ENCODE data around the gene IQCE. TPM values are rescaled to one million over a fixed set of nuclear protein-coding genes. Genes with fewer than 3 reads are reported as not detected.

Gene IQCE
- 10.2 TPM for polyA plus RNA-seq (2013, experiment 1 of 2)
- polyA plus RNA-seq (2013, experiment 2 of 2), result 10.0 TPM

DNA sequence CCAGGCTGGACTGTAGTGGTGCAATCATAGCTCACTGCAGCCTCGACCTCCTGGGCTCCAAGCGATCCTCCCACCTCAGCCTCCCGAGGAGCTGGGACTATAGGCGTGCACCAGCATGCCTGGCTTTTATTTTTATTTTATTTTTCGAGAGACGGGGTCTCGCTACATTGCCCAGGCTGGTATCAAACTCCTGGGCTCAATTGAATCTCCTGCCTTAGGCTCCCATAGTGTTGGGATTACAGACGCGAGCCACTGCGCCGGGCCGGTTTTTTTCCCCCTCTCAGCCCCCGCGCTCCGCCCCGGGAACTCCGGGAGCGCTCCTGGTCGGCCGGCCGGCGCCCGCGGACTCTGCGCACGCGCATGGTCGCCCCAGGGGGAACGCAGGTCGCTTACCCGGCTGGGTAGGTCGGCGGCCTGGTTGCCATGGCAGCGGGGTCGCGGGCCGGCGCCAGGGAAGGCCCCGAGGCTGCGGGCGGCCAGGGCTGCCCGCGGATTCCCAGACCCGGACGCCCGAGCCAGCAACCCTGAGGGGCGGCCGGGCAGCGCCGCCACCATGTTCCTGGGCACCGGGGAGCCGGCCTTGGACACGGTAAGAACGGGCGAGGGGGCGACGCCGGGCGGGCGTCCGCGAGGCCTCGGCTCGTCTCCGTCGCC lies at the start of gene IQCE:
IQCE (plus strand) TSS at position 351 of the 654 bp plus-strand sequence; CDS start at position 554, 203 bp downstream.
- H3K79me1 ChIP-seq (replicated peaks; ENCODE audit: low read length, poor library complexity, severe bottlenecking), result peaks cover 14% of the 10 kb centered on the region
- H3K18ac ChIP-seq (ENCODE audit: low read depth in 1 of 2, low read length in 2 of 2), result peak within 1 kb of the TSS; percentile 8 to 95
- peak within 1 kb of the TSS; percentile 1 for H4K8ac ChIP-seq (ENCODE audit: low read length)
- WGBS, result 5% methylated on average over 48 of the region's 66 CpGs
- peak; percentile 89 for DNase-seq
- H2BK120ac ChIP-seq (ENCODE audit: low read depth, low read length), result no peak within 1 kb of the TSS
- no peak within 1 kb of the TSS for H3K23ac ChIP-seq (ENCODE audit: low read length in 2 of 2)
- peak within 1 kb of the TSS; percentile 74 for H2BK15ac ChIP-seq (ENCODE audit: low read depth, poor library complexity, severe bottlenecking)
- no peak within 1 kb of the TSS for H3K14ac ChIP-seq (ENCODE audit: low read length in 2 of 2)
- H3K9me3 ChIP-seq (ENCODE audit: control insufficient read depth, low read length), result no peaks in the 10 kb centered on the region
- peaks cover 5 to 6% of the 10 kb centered on the region in 2 experiments for H3K36me3 ChIP-seq (ENCODE audit: control insufficient read depth in 1 of 2, insufficient read depth in 2 of 2, low read depth in 1 of 2, low read length in 2 of 2)
- H3K9ac ChIP-seq (ENCODE audit: low read length), result peak within 1 kb of the TSS; percentile 90
- H3K27me3 ChIP-seq (ENCODE audit: control insufficient read depth in 1 of 2, insufficient read depth in 1 of 2, low read length in 2 of 2), result no peaks in the 10 kb centered on the region
- peaks cover 18% of the 10 kb centered on the region for H3K4me1 ChIP-seq (ENCODE audit: control insufficient read depth, insufficient read depth, low read depth, low read length)
- peak within 1 kb of the TSS; percentile 69 for H3K4me2 ChIP-seq (ENCODE audit: low read length, poor library complexity, severe bottlenecking)
- H2AK5ac ChIP-seq (ENCODE audit: low read length, severe bottlenecking), result peak within 1 kb of the TSS; percentile 39
- H4K91ac ChIP-seq (ENCODE audit: low read length), result peak within 1 kb of the TSS; percentile 64
- H3K27ac ChIP-seq (ENCODE audit: low read length, poor library complexity, severe bottlenecking), result no peak within 1 kb of the TSS
- H3K4ac ChIP-seq (ENCODE audit: low read depth in 1 of 2, low read length in 2 of 2), result peak within 1 kb of the TSS; percentile 73 to 82
- H2BK12ac ChIP-seq (ENCODE audit: low read length in 2 of 2), result peak within 1 kb of the TSS in 1 of 2 experiments; percentile 34
- H3K4me3 ChIP-seq (ENCODE audit: insufficient read depth in 1 of 2, low read depth in 1 of 2, low read length in 2 of 2), result peak within 1 kb of the TSS; percentile 92
- H2BK5ac ChIP-seq (ENCODE audit: low read depth, low read length, poor library complexity, severe bottlenecking), result peak within 1 kb of the TSS; percentile 62
- peak within 1 kb of the TSS; percentile 79 for H2AFZ ChIP-seq (ENCODE audit: low read depth, low read length)

DNA sequence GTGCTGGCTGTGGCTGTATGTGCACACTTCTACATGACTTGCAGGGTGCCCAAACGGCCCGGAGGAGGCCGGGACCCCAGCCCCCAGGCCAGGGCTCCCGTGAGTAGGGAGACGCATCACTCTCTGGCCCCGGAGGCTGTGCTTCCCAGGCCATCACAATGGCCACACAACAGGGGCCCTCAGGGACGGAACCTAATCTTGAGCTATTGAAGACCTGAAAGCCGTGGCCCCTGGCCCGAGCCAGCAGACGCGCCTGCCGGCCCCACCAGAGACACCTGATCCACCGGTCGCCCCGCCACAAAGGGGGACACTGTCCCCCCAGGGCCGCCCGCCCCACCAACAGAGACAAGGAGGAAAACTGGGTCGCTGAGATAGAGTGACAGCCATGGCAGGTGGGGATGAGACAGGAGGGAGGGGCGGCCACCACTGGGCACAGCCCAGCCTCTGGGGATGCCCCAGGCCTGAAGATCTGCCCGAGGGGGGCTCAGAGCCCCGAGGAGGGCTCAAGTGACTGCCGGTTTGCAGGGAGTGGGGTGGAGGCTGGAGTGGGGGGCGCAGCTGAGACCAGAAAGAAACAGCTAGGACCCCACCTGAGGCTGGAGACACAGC lies 49.4 kb upstream of the IQCE start:
- Histone ChIP-seq H4K91ac (ENCODE audit: low read length) (no peak overlapping the region), H3K4me1 (ENCODE audit: control insufficient read depth, insufficient read depth, low read depth, low read length) (peaks cover 67% of the 10 kb centered on the region), H3K9ac (ENCODE audit: low read length) (no peak overlapping the region), H3K14ac (ENCODE audit: low read length in 2 of 2) (no peak overlapping the region), H2BK12ac (ENCODE audit: low read length in 2 of 2) (no peak overlapping the region), H3K36me3 (ENCODE audit: control insufficient read depth in 1 of 2, insufficient read depth in 2 of 2, low read depth in 1 of 2, low read length in 2 of 2) (no peaks in the 10 kb centered on the region), H2BK15ac (ENCODE audit: low read depth, poor library complexity, severe bottlenecking) (no peak overlapping the region), H3K4me2 (ENCODE audit: low read length, poor library complexity, severe bottlenecking) (no peak overlapping the region), H4K8ac (ENCODE audit: low read length) (no peak overlapping the region), H3K4ac (ENCODE audit: low read depth in 1 of 2, low read length in 2 of 2) (no peak overlapping the region), H2BK5ac (ENCODE audit: low read depth, low read length, poor library complexity, severe bottlenecking) (no peak overlapping the region), H3K23ac (ENCODE audit: low read length in 2 of 2) (no peak overlapping the region), H3K79me1 (replicated peaks; ENCODE audit: low read length, poor library complexity, severe bottlenecking) (no peaks in the 10 kb centered on the region), H3K18ac (ENCODE audit: low read depth in 1 of 2, low read length in 2 of 2) (no peak overlapping the region), H2AK5ac (ENCODE audit: low read length, severe bottlenecking) (peak overlapping the region; percentile 69), H2BK120ac (ENCODE audit: low read depth, low read length) (no peak overlapping the region), H3K27me3 (ENCODE audit: control insufficient read depth in 1 of 2, insufficient read depth in 1 of 2, low read length in 2 of 2) (peaks cover 0 to 25% of the 10 kb centered on the region in 2 experiments), H2AFZ (ENCODE audit: low read depth, low read length) (no peak overlapping the region), H3K9me3 (ENCODE audit: control insufficient read depth, low read length) (no peaks in the 10 kb centered on the region), H3K4me3 (ENCODE audit: insufficient read depth in 1 of 2, low read depth in 1 of 2, low read length in 2 of 2) (no peak overlapping the region), H3K27ac (ENCODE audit: low read length, poor library complexity, severe bottlenecking) (no peak overlapping the region)
- DNase-seq, result no peak
- 84% methylated on average over 23 of the region's 23 CpGs for WGBS

GRCh38 chr7:2510130-2510776 lies 48.5 kb upstream of the IQCE start:
- H4K8ac ChIP-seq (ENCODE audit: low read length), result no peak overlapping the region
- H2BK15ac ChIP-seq (ENCODE audit: low read depth, poor library complexity, severe bottlenecking), result no peak overlapping the region
- no peaks in the 10 kb centered on the region for H3K36me3 ChIP-seq (ENCODE audit: control insufficient read depth in 1 of 2, insufficient read depth in 2 of 2, low read depth in 1 of 2, low read length in 2 of 2)
- no peaks in the 10 kb centered on the region for H3K79me1 ChIP-seq (replicated peaks; ENCODE audit: low read length, poor library complexity, severe bottlenecking)
- H3K23ac ChIP-seq (ENCODE audit: low read length in 2 of 2), result no peak overlapping the region
- H3K4me1 ChIP-seq (ENCODE audit: control insufficient read depth, insufficient read depth, low read depth, low read length), result peaks cover 62% of the 10 kb centered on the region
- no peaks in the 10 kb centered on the region for H3K9me3 ChIP-seq (ENCODE audit: control insufficient read depth, low read length)
- H3K4ac ChIP-seq (ENCODE audit: low read depth in 1 of 2, low read length in 2 of 2), result no peak overlapping the region
- H3K27ac ChIP-seq (ENCODE audit: low read length, poor library complexity, severe bottlenecking), result no peak overlapping the region
- H4K91ac ChIP-seq (ENCODE audit: low read length), result no peak overlapping the region
- H3K4me2 ChIP-seq (ENCODE audit: low read length, poor library complexity, severe bottlenecking), result no peak overlapping the region
- no peak overlapping the region for H2AFZ ChIP-seq (ENCODE audit: low read depth, low read length)
- no peak overlapping the region for H2BK12ac ChIP-seq (ENCODE audit: low read length in 2 of 2)
- H2BK120ac ChIP-seq (ENCODE audit: low read depth, low read length), result no peak overlapping the region
- DNase-seq, result no peak
- no peak overlapping the region for H3K9ac ChIP-seq (ENCODE audit: low read length)
- H3K14ac ChIP-seq (ENCODE audit: low read length in 2 of 2), result no peak overlapping the region
- WGBS, result 94% methylated on average over 13 of the region's 13 CpGs
- no peak overlapping the region for H2BK5ac ChIP-seq (ENCODE audit: low read depth, low read length, poor library complexity, severe bottlenecking)
- H3K27me3 ChIP-seq (ENCODE audit: control insufficient read depth in 1 of 2, insufficient read depth in 1 of 2, low read length in 2 of 2), result peaks cover 0 to 29% of the 10 kb centered on the region in 2 experiments
- H3K4me3 ChIP-seq (ENCODE audit: insufficient read depth in 1 of 2, low read depth in 1 of 2, low read length in 2 of 2), result no peak overlapping the region
- H3K18ac ChIP-seq (ENCODE audit: low read depth in 1 of 2, low read length in 2 of 2), result no peak overlapping the region
- H2AK5ac ChIP-seq (ENCODE audit: low read length, severe bottlenecking), result peak overlapping the region; percentile 56
